ENCODE results near the gene CASZ1.

- TF ChIP-seq CTCF (IDR thresholded peaks at IDR 0.05) (no peak), POLR2A (IDR thresholded peaks at IDR 0.05) (no peak)
Observed at GRCh38 chr1:10724052-10724494, 72.4 kb downstream of the CASZ1 start.

All from esophagus squamous epithelium (tissue), 4 donors.